Stimulated activated CD8-positive, alpha-beta memory T cell treated with anti-CD3 and anti-CD28 coated beads, Interleukin-15, amount 100 ng/mL, for 4 hours (primary cell): ENCODE measurements around the gene ABTB1.
"Not testable (repeated sequence)": the region's sequence is repeated elsewhere in the genome, so short reads cannot be mapped to it uniquely, and the experiment has no call there.

ENCODE experiments used
- DNase-seq, 2 donors: peaks; one replicate each; pipeline ENCODE4 v3.0.0-alpha.2; 2020; ENCODE audit warnings: low read depth in 2 of 2

The ABTB1 gene

GRCh38 chr3:127647845-127648204 lies 24.9 kb upstream of the ABTB1 start:
- DNase-seq = no peak

- DNase-seq = no peak
These were observed 22.5 kb upstream of the ABTB1 start for GRCh38 chr3:127650236-127650635.

- DNase-seq = no peak
These were observed 21.1 kb upstream of the ABTB1 start for GRCh38 chr3:127651516-127652172.

DNA sequence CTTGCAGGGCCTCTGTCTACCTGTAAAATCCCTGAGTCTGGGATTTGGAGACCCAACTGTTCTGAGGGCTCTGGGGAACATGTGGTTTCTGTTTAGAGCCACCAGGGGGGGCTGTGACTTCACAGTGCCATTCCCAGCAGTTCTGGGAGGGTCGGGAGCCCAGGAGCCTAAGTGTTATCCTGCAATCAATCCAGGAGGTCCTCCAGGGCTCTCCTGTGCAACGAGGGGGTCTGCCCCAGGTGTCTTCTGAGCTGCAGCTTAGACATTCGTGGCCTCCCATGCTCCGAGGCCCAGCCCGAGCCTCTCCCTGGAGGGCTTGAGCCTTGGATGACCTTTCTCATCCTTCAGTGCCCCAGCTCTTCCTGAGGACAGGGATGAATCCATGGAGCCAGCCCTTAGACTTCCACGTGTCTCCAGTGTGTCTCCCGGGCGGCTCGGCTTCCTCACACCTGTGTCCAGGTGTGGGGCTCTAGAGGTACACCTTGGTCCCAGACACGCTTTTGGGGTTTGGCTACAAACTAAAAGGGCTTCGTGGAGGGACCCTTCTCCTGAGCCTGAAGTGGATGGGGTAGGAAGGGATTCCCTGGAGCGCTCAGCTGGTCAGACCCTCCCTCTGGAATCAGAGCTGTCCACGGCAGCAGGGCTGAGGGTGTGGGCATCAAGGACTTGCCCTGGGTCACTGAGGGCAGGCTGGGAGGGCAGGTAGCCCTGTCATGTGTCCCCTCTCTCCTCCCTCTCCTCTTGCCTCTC lies 20.3 kb upstream of the ABTB1 start:
- DNase-seq = no peak

- DNase-seq = no peak
These were observed 18.4 kb upstream of the ABTB1 start for GRCh38 chr3:127654374-127654773.

DNA sequence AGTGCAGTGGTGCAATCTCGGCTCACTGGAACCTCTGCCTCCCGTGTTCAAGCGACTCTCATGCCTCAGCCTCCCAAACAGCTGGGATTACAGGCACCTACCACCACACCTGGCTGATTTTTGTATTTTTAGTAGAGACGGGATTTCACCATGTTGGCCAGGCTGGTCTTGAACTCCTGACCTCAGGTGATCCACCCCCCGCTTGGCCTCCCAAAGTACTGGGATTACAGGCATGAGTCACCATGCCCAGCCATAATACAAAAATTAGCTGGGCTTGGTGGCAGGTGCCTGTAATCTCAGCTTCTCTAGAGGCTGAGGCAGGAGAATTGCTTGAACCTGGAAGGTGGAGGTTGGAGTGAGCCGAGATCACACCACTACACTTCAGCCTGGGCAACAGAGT lies 17.8 kb upstream of the ABTB1 start:
- DNase-seq = not testable (repeated sequence)

DNA sequence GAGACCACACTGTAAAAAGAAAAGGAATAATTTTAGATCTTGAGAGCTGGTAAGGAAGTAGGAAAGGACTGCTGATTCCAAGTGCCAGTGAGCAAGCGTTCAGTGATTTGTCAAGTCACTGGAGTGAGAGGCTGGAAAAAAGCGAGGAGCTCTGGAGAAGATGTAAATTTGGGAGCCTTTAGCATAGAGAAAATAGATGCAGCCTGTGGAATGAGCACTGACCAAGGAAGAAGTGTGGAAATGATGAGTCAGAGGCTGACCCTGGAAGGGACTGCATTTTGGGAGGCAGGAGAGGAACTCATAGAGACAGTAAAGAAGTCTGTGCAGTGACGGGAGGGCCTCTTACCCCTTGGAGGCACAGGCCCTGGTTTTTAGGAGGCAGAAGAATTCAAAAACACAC lies 17.1 kb upstream of the ABTB1 start:
- DNase-seq = no peak

- DNase-seq = no peak
These were observed 15.8 kb upstream of the ABTB1 start for GRCh38 chr3:127656906-127657305.

DNA sequence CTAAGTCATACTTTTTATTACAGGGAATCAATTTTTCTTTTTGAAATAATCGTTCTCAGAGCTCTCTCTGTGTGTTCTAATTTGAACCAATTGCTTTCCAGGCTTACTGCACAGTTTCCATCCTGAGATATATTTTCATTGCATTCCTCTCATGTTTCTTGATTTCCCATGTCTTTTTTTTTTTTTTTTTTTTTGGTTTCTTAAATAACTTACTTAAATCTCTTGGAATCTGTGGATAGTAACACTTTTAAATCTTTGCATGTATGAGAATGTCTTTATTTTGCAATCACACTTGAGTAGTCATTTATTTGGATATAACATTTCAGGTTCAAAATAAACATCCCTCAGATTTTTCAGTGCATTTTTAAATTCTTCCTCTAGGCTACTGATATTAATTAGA lies 14.5 kb upstream of the ABTB1 start:
- DNase-seq = no peak

DNA sequence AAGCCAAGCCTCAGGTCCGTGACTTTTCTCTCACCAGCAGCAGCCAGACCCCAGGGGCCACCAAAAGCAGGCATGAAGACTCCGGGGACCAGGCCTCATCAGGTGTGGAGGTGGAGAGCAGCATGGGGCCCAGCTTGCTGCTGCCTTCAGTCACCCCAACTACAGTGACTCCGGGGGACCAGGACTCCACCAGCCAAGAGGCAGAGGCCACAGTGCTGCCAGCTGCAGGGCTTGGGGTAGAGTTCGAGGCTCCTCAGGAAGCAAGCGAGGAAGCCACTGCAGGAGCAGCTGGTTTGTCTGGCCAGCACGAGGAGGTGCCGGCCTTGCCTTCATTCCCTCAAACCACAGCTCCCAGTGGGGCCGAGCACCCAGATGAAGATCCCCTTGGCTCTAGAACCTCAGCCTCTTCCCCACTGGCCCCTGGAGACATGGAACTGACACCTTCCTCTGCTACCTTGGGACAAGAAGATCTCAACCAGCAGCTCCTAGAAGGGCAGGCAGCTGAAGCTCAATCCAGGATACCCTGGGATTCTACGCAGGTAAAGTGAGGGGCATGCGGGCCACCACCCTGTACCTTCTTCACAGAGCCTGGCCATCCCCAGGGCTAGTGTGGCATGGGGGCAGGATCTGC lies 12.0 kb upstream of the ABTB1 start:
- DNase-seq = no peak

GRCh38 chr3:127661600-127661999 lies 11.2 kb upstream of the ABTB1 start:
- no peak for DNase-seq

GRCh38 chr3:127662001-127662469 lies 10.7 kb upstream of the ABTB1 start:
- no peak for DNase-seq

- no peak for DNase-seq
These were observed 9.6 kb upstream of the ABTB1 start for GRCh38 chr3:127663151-127663550.

- DNase-seq = no peak
These were observed 7.6 kb upstream of the ABTB1 start for GRCh38 chr3:127665165-127665564.

DNA sequence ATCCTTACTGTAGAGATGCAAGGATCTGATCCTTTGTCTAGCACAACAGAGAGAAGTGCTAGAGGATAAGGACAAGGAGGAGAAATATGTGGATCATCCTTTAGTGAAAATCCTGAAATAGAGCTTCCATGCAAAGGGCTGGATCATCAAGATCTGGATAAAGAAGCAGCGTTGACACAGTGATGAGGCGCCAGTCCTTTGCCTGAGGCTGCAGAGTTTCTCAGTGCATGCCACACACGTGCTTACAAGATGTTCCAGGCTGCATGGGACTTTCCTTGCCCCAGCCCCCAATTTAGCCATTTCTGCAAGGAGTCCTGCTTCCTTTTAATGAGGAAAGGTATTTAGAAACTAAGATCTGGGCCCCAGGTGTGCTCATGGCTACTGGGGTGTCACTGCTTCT lies 7.2 kb upstream of the ABTB1 start:
- DNase-seq = no peak

DNA sequence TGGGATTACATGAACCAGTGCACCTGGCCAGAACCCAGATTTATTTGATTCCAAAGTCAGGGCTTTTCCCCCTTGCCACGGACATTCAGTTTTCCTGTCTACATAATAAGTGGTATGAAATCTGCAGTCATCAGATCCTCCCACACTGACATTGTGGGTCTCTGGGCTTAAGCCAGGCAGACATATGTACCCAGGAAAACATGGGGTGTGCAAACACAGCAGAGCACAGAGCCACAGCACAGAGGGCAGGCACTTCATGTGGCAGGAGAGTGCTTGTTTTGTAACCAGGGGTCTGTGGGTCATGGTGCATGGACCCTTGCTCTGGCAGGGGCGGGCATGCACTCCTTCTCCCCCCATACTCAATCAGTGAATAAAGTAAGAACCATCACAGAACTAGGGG lies 6.1 kb upstream of the ABTB1 start:
- DNase-seq = no peak

DNA sequence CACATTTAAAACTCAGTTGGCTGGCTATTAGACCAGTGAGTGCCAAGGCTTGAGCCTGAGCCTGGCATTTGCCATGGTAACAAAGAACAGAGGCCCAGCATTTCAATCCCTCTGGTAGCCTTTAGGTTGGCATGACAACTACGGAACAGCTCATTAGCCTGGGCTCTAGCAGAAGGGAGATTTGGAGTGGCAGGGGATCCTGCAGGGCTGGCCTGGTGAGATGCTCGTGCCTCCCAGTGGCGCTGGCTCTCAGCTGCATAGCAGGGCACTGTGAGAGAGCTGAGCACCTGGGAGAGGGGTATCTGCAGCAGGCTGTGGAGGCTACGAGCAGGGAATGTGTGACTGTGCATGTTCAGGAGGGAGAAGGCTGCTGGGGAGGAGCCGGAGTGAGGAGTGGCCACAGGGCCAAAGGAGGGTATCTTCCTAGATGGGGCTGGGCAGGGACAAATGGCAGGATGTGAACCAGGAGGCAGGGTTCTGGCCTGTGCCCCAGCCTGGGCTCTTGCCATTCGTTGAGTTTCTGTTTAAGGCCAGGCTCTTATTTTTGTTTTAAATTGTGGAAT lies 5.6 kb upstream of the ABTB1 start:
- no peak for DNase-seq

DNA sequence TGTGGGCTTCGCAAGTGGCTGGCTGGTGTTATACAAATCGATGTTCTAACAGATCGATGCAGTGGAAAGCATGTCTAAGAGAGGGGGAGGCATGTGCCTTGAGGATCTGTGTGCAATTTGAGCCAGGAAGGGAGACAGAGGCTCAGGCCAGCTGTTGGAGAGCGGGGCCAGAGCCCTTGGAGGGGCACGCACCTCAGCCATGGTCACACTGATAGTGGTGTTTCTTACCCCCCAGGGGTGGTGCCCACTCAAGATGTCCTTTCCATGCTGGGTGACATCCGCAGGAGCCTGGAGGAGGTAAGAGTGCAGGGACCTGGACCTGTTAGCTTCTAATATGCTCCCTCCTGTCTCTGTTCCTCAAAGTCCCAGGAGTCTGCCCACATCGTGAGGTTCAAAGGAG lies 3.8 kb upstream of the ABTB1 start:
- no peak for DNase-seq

DNA sequence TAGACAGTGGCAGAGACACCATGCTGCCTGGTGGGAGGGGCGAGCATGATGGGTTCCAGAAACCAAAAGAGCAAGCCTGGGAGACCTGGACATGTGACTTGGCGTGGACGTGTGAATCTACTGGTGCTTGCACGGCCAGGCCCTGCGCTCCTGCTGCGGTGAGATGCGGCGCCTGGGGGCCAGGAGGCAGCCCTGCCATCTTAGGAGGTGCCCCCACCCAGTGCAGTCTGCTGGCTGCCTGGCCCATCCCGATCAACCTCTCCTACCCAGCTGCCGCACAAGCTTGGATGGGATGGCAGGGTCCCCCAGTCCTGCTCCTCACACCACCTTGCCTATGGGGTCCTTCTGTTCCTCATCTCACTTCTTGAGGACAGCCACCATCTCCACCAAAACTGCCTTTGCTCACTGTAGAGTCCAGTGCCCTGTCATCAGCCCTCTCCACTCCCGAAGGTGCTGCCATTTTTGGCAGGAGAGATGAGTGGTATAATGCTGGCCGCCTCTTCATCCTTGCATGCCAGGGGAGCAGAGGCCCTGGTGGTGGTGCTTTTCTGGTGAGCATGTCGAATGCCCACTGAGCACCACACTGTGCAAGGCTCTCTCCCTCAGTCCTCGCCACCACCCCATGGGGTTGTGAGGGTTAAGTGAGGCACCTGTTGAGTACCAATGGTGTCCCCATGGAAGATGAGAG lies 3.1 kb upstream of the ABTB1 start:
- DNase-seq = no peak

DNA sequence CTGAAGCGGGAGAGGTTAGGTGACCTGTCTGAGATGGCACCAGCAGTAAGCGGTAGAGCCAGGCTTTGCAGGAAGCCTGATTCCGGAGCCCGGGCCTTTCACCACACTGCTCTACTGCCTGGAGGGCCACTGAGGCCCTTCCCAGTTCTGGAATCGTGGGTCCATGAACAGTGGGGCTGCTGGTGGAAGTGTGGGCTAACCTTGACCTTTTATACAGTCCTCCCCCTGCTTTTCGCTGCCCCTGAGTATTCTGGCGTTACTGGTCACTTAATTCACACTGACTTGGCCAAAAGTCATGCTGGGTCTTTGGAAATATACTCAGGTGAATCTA lies 2.6 kb upstream of the ABTB1 start:
- no peak for DNase-seq

GRCh38 chr3:127670761-127671522 lies 1.8 kb upstream of the ABTB1 start:
- DNase-seq = no peak
